Parathyroid adenoma (tissue), 2 donors: ENCODE results near the gene ERBB2.
A peak's percentile ranks its signal among the peaks of the same experiment; 100 is the strongest.

ENCODE experiments used
- H2AFZ ChIP-seq: fragments of 300-600 bp; sonication (generic); one replicate; pipeline ENCODE4 v1.7.0; 2017; ENCODE audit warnings: antibody characterized with exemption, mild to moderate bottlenecking
- H3K27ac ChIP-seq: fragments of 300-600 bp; sonication (generic); one replicate; pipeline ENCODE4 v1.7.0; 2017
- H3K27me3 ChIP-seq: fragments of 300-600 bp; sonication (generic); one replicate; pipeline ENCODE4 v1.7.0; 2017; ENCODE audit warnings: low read length; ENCODE audit not compliant: control insufficient read depth, insufficient read depth
- H3K36me3 ChIP-seq: fragments of 300-600 bp; sonication (generic); one replicate; pipeline ENCODE4 v1.7.0; 2017; ENCODE audit warnings: low read length; ENCODE audit not compliant: control insufficient read depth, insufficient read depth
- H3K4me1 ChIP-seq: fragments of 300-600 bp; sonication (generic); one replicate; pipeline ENCODE4 v1.7.0; 2017; ENCODE audit warnings: control low read depth
- H3K4me2 ChIP-seq: fragments of 300-600 bp; sonication (generic); one replicate; pipeline ENCODE4 v1.7.0; 2017; ENCODE audit warnings: low read length
- H3K4me3 ChIP-seq: fragments of 300-600 bp; sonication (generic); one replicate; pipeline ENCODE4 v1.7.0; 2017; ENCODE audit warnings: low read depth, low read length
- H3K79me2 ChIP-seq: fragments of 300-600 bp; sonication (generic); one replicate; pipeline ENCODE4 v1.7.0; 2017; ENCODE audit warnings: control low read depth
- H3K9ac ChIP-seq: fragments of 300-600 bp; sonication (generic); one replicate; pipeline ENCODE4 v1.7.0; 2017; ENCODE audit warnings: mild to moderate bottlenecking
- H3K9me3 ChIP-seq: fragments of 300-600 bp; sonication (generic); one replicate; pipeline ENCODE4 v1.7.0; 2017; ENCODE audit warnings: low read length; ENCODE audit not compliant: control insufficient read depth
- TF ChIP-seq, protein P1 (sequence below): fragments of 300-600 bp; sonication (generic); IDR thresholded peaks from one replicate; pipeline ENCODE4 v1.7.0; 2017; ENCODE audit warnings: antibody characterized with exemption, mild to moderate bottlenecking
- donor health status: primary hyperparathyroidism.

The ERBB2 gene

DNA sequence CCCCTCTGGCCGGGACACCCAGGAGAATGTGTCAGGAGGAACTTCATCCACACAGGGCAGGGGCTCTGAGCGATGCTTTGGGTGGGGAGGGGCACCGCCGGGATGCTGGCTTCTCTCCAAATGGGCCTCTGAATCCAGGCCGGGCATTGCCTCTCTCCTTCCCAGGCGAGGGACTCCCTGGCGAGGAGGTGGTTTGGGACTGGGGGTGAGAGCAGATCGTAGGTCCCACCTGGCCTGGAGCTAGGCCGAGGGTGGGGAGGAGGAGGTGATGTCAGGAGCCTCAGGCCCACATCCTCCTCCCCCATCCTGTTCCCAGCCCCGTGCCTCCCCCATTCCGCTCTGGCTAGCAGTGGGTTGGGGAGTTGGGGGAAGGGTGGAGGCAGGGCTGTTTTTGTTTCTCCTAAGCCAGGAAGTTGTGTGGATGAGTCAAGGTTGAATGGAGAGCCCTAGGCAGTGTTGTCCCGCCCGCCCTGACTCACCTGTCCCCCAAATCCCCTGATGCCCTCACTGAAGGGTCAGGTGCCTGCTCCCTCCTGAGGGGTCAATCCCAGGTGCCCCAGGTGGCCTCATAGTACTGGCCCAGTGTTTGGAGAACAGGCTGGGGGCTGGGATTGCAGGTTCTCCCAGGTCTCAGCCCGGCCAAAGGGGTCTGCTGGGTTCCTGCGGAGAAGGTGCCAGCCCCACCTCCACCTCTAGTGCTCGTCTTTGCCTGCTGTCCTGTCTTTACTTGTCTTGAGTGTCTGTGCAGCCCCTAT is 40.7 kb downstream of the ERBB2 start:
- Histone ChIP-seq H3K4me3 (peak overlapping the region; percentile 87), H3K79me2 (no peaks in the 10 kb centered on the region), H3K4me1 (peaks cover 4% of the 10 kb centered on the region), H3K4me2 (peak overlapping the region; percentile 99), H3K27me3 (no peaks in the 10 kb centered on the region), H3K36me3 (no peaks in the 10 kb centered on the region), H3K9ac (no peak overlapping the region), H3K27ac (no peak overlapping the region), H2AFZ (peak overlapping the region; percentile 84), H3K9me3 (no peaks in the 10 kb centered on the region)
- TF ChIP-seq, protein P1, sequence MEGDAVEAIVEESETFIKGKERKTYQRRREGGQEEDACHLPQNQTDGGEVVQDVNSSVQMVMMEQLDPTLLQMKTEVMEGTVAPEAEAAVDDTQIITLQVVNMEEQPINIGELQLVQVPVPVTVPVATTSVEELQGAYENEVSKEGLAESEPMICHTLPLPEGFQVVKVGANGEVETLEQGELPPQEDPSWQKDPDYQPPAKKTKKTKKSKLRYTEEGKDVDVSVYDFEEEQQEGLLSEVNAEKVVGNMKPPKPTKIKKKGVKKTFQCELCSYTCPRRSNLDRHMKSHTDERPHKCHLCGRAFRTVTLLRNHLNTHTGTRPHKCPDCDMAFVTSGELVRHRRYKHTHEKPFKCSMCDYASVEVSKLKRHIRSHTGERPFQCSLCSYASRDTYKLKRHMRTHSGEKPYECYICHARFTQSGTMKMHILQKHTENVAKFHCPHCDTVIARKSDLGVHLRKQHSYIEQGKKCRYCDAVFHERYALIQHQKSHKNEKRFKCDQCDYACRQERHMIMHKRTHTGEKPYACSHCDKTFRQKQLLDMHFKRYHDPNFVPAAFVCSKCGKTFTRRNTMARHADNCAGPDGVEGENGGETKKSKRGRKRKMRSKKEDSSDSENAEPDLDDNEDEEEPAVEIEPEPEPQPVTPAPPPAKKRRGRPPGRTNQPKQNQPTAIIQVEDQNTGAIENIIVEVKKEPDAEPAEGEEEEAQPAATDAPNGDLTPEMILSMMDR, result no peak

DNA sequence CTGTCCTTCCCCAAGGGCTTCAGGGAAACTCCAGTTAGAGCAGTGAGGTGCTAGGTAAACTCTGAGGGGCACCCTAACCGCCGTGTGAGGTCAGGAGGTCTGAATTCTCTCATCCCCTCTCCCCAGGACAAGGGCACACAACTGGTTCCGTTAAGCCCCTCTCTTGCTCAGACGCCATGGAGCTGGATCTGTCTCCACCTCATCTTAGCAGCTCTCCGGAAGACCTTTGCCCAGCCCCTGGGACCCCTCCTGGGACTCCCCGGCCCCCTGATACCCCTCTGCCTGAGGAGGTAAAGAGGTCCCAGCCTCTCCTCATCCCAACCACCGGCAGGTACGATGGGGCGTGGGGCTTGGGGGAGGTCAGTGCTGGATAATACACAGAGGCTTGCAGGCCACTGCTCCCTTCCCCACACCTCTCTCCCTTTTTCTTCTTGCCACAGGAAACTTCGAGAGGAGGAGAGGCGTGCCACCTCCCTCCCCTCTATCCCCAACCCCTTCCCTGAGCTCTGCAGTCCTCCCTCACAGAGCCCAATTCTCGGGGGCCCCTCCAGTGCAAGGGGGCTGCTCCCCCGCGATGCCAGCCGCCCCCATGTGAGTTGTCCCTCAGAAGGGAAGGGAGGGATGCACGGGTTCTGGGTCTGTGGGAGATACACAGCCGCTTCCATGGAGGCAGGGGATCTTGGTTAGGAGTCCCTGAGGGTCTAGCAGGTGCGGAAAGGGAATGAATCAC is 42.4 kb downstream of the ERBB2 start:
- Histone ChIP-seq H3K79me2 (no peaks in the 10 kb centered on the region), H3K9me3 (no peaks in the 10 kb centered on the region), H3K27me3 (no peaks in the 10 kb centered on the region), H3K9ac (no peak overlapping the region), H3K4me2 (no peak overlapping the region), H3K36me3 (no peaks in the 10 kb centered on the region), H2AFZ (no peak overlapping the region), H3K4me3 (no peak overlapping the region), H3K27ac (no peak overlapping the region), H3K4me1 (peaks cover 4% of the 10 kb centered on the region)
- TF ChIP-seq, protein P1, result no peak

DNA sequence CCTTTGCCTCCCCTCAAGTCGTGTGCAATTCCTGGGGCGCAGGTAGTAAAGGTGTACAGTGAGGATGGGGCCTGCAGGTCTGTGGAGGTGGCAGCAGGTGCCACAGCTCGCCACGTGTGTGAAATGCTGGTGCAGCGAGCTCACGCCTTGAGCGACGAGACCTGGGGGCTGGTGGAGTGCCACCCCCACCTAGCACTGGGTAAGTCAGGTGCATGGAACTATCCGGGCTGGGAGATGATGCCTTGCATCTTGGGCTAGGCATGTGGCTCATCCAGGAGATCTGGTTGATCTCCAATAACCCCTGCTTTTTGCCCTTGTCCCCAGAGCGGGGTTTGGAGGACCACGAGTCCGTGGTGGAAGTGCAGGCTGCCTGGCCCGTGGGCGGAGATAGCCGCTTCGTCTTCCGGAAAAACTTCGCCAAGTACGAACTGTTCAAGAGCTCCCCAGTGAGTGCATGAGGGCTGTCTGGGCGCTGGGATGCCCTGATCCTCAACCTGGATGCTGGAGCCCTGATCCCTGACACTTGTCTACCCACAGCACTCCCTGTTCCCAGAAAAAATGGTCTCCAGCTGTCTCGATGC is 43.1 kb downstream of the ERBB2 start:
- Histone ChIP-seq H3K27ac (no peak overlapping the region), H3K4me2 (no peak overlapping the region), H3K9ac (no peak overlapping the region), H3K9me3 (no peaks in the 10 kb centered on the region), H2AFZ (no peak overlapping the region), H3K79me2 (no peaks in the 10 kb centered on the region), H3K4me3 (no peak overlapping the region), H3K4me1 (peaks cover 4% of the 10 kb centered on the region), H3K27me3 (no peaks in the 10 kb centered on the region), H3K36me3 (no peaks in the 10 kb centered on the region)
- TF ChIP-seq, protein P1, result no peak

DNA sequence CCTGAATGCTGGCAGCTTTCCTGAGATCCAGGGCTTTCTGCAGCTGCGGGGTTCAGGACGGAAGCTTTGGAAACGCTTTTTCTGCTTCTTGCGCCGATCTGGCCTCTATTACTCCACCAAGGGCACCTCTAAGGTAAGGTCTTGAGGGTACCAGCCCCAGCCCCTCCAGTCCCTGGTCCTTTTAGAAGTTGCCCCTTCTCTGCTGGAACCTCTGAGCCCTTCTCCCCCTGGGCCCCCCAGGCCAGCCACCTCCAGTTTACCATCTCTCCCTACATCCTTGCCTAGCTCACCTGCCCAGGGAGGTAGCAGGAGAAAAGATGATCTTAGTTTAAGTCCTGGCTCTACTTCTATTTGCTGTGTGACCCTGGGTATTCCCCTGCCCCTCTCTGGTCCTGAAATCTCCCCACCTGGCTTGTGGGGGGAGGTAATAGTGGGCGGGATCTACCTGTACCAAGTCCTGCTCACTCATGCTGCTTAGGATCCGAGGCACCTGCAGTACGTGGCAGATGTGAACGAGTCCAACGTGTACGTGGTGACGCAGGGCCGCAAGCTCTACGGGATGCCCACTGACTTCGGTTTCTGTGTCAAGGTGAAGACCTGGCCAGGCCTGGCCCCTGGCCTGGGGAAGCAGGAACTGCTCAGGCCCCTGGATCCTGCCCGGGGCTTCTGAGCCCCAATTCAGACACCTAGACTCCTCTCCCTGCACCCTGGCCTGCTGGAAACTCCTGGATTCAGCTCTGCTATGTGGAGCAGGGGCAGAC is 44.4 kb downstream of the ERBB2 start:
- H3K4me1 ChIP-seq, result peaks cover 4% of the 10 kb centered on the region
- H3K9me3 ChIP-seq, result no peaks in the 10 kb centered on the region
- no peak overlapping the region for H3K9ac ChIP-seq
- H3K27ac ChIP-seq, result no peak overlapping the region
- H3K4me3 ChIP-seq, result no peak overlapping the region
- H2AFZ ChIP-seq, result no peak overlapping the region
- H3K27me3 ChIP-seq, result no peaks in the 10 kb centered on the region
- H3K4me2 ChIP-seq, result no peak overlapping the region
- H3K79me2 ChIP-seq, result no peaks in the 10 kb centered on the region
- H3K36me3 ChIP-seq, result no peaks in the 10 kb centered on the region
- TF ChIP-seq, protein P1, result no peak
